SH-SY5Y (cell line): ENCODE data around the gene GALNT15.

Experiments
- GATA2 ChIP-seq: IDR thresholded peaks from 2 replicates; pipeline ENCODE4 v1.6.1; 2011; ENCODE audit warnings: mild to moderate bottlenecking, low read depth, low read length
- GATA3 ChIP-seq: IDR thresholded peaks from 2 replicates; pipeline ENCODE4 v1.6.1; 2011; ENCODE audit warnings: low read depth, mild to moderate bottlenecking, low read length, moderate library complexity

- no peak for TF ChIP-seq GATA2
- TF ChIP-seq GATA3, result no peak
These were observed 53.1 kb downstream of the GALNT15 start for GRCh38 chr3:16227566-16227965.
